NCI-H524 (cell line): ENCODE results near the gene CRB1.

ENCODE experiments used
- DNase-seq, 2 experiments: peaks; one replicate each; lab custom pipeline; 2025; lab: John Stamatoyannopoulos, UW

The CRB1 gene

GRCh38 chr1:197304638-197305200 lies 36.7 kb downstream of the CRB1 start:
- no peak for DNase-seq

- no peak for DNase-seq
These were observed 37.9 kb downstream of the CRB1 start for GRCh38 chr1:197305925-197306324.

- no peak for DNase-seq
These were observed 38.5 kb downstream of the CRB1 start for GRCh38 chr1:197306381-197307062.

GRCh38 chr1:197307136-197307535 lies 39.1 kb downstream of the CRB1 start:
- DNase-seq, result no peak

GRCh38 chr1:197307551-197307950 lies 39.5 kb downstream of the CRB1 start:
- DNase-seq, result no peak

- DNase-seq, result no peak
These were observed 43.0 kb downstream of the CRB1 start for GRCh38 chr1:197311081-197311480.

GRCh38 chr1:197312163-197312562 lies 44.1 kb downstream of the CRB1 start:
- DNase-seq, result no peak

- no peak for DNase-seq
These were observed 45.7 kb downstream of the CRB1 start for GRCh38 chr1:197313713-197314112.

GRCh38 chr1:197314682-197315081 lies 46.6 kb downstream of the CRB1 start:
- peak in 1 of 2 experiments; percentile 7 for DNase-seq

- no peak for DNase-seq
These were observed 51.6 kb downstream of the CRB1 start for GRCh38 chr1:197319631-197320030.

GRCh38 chr1:197320991-197321531 lies 53.0 kb downstream of the CRB1 start:
- DNase-seq, result no peak

GRCh38 chr1:197321811-197322210 lies 53.8 kb downstream of the CRB1 start:
- DNase-seq, result no peak

- no peak for DNase-seq
These were observed 59.8 kb downstream of the CRB1 start for GRCh38 chr1:197327776-197328364.

- no peak for DNase-seq
These were observed 62.2 kb downstream of the CRB1 start for GRCh38 chr1:197330213-197330612.

GRCh38 chr1:197331565-197331964 lies 63.5 kb downstream of the CRB1 start:
- DNase-seq, result no peak

GRCh38 chr1:197333041-197333440 lies 65.0 kb downstream of the CRB1 start:
- no peak for DNase-seq

- no peak for DNase-seq
These were observed 68.5 kb downstream of the CRB1 start for GRCh38 chr1:197336571-197336970.

- no peak for DNase-seq
These were observed 71.3 kb downstream of the CRB1 start for GRCh38 chr1:197339106-197340060.

GRCh38 chr1:197341626-197342025 lies 73.6 kb downstream of the CRB1 start:
- DNase-seq, result no peak

- DNase-seq, result no peak
These were observed 74.1 kb downstream of the CRB1 start for GRCh38 chr1:197342044-197342565.

GRCh38 chr1:197342669-197343068 lies 74.6 kb downstream of the CRB1 start:
- DNase-seq, result no peak
